Measurements from ENCODE around the gene IFNAR2.

The IFNAR2 gene

GRCh38 chr21:33229784-33230544 lies at the start of gene IFNAR2:
Gene IFNAR2 (plus strand): TSS chr21:33229938. CDS start chr21:33241923, 11,985 bp downstream.
- DNase-seq, result peak; percentile 38

- DNase-seq, result no peak
Measured at GRCh38 chr21:33185852-33186251, 43.9 kb upstream of the IFNAR2 start.

GRCh38 chr21:33187276-33187675 lies 42.5 kb upstream of the IFNAR2 start:
- DNase-seq, result no peak

GRCh38 chr21:33189237-33189636 lies 40.5 kb upstream of the IFNAR2 start:
- DNase-seq, result peak; percentile 8

GRCh38 chr21:33189824-33190223 lies 39.9 kb upstream of the IFNAR2 start:
- DNase-seq, result no peak

- DNase-seq, result peak; percentile 58
Measured at GRCh38 chr21:33196941-33197374, 32.8 kb upstream of the IFNAR2 start.

GRCh38 chr21:33197496-33197895 lies 32.2 kb upstream of the IFNAR2 start:
- DNase-seq, result peak; percentile 35

- DNase-seq, result no peak
Measured at GRCh38 chr21:33198346-33199099, 31.2 kb upstream of the IFNAR2 start.

GRCh38 chr21:33199100-33199464 lies 30.7 kb upstream of the IFNAR2 start:
- no peak for DNase-seq

GRCh38 chr21:33199516-33200217 lies 30.1 kb upstream of the IFNAR2 start:
- peak; percentile 87 for DNase-seq

- no peak for DNase-seq
Measured at GRCh38 chr21:33201956-33202355, 27.8 kb upstream of the IFNAR2 start.

- DNase-seq, result no peak
Measured at GRCh38 chr21:33202464-33203363, 27.0 kb upstream of the IFNAR2 start.

- DNase-seq, result no peak
Measured at GRCh38 chr21:33203371-33203724, 26.4 kb upstream of the IFNAR2 start.

GRCh38 chr21:33205476-33205875 lies 24.3 kb upstream of the IFNAR2 start:
- DNase-seq, result no peak

- DNase-seq, result no peak
Measured at GRCh38 chr21:33206771-33207281, 22.9 kb upstream of the IFNAR2 start.

- no peak for DNase-seq
Measured at GRCh38 chr21:33207449-33208149, 22.1 kb upstream of the IFNAR2 start.

GRCh38 chr21:33208534-33208933 lies 21.2 kb upstream of the IFNAR2 start:
- no peak for DNase-seq

GRCh38 chr21:33211305-33211704 lies 18.4 kb upstream of the IFNAR2 start:
- DNase-seq, result no peak

- no peak for DNase-seq
Measured at GRCh38 chr21:33211732-33212131, 18.0 kb upstream of the IFNAR2 start.

- no peak for DNase-seq
Measured at GRCh38 chr21:33212159-33212851, 17.4 kb upstream of the IFNAR2 start.

- DNase-seq, result no peak
Measured at GRCh38 chr21:33214056-33214455, 15.7 kb upstream of the IFNAR2 start.

All from DMS79 treated with DMSO at 0.1 percent for 48 hours (cell line).